A549 treated with RU486 at 1 μM for 4 hours (cell line): ENCODE results near the gene NSUN3. TPM values are rescaled to one million over a fixed set of nuclear protein-coding genes. Genes with fewer than 3 reads are reported as not detected.

Experiments used
- total RNA-seq: library from RNA; stranded (reverse); fragments of 200-300 nt; extraction: Qiagen RNA extraction; gene quantifications from 5 replicates; pipeline ENCODE4 v1.2.3, GENCODE V29; 2022; ENCODE audit warnings: low read depth

NSUN3 gene
- 4.9 to 7.9 TPM (median 6.4 TPM) in 5 replicates for total RNA-seq

DNA sequence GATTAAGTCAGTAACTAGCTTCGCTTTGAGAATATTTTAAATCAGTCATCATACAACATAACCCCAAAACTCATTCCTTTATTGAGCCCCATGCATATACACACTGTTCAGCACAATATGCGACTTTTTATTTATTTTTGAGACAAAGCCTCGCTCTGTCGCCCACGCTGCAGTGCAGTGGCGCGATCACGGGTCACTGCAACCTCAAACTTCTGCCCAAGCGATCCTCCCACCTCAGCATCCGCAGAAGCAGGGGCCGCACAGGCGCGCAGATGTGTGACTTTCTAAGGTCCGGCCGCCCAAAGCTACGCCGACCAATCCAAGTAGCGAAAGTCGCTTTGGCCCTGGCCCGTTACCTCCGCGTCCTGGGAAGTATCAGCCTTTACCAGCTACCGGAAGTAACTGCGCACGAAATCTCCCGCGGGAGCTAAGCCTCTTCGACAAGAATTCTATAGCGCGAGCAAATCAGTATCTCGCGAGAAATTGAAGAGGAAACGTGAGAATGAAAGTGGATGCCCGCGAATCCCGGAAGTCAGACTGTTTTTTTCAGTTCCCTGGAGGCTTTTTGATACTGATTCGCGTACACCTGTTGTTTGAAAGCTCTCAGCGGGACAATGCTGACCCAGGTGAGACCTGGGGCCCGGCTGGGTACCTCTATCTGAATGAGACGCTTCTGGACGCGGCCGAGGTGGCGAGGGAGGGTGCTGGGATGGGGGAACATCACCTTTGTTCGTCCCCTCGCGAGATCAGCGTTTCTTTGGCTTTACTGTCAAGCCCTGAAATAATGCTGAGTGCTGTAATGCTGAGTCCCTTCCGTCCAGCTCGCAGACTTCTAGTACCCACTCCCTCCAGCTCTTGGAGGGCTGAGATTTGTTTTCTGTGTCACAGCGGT is at the start of gene NSUN3, which contains the start of gene DHFR2:
Gene NSUN3 (plus strand): TSS at position 549 of the 892 bp plus-strand sequence. CDS start 66 bp downstream, at position 615.
Gene DHFR2 (minus strand): TSS at position 404 of the 892 bp plus-strand sequence. CDS start 1,405 bp downstream, outside the sequence.

DNA sequence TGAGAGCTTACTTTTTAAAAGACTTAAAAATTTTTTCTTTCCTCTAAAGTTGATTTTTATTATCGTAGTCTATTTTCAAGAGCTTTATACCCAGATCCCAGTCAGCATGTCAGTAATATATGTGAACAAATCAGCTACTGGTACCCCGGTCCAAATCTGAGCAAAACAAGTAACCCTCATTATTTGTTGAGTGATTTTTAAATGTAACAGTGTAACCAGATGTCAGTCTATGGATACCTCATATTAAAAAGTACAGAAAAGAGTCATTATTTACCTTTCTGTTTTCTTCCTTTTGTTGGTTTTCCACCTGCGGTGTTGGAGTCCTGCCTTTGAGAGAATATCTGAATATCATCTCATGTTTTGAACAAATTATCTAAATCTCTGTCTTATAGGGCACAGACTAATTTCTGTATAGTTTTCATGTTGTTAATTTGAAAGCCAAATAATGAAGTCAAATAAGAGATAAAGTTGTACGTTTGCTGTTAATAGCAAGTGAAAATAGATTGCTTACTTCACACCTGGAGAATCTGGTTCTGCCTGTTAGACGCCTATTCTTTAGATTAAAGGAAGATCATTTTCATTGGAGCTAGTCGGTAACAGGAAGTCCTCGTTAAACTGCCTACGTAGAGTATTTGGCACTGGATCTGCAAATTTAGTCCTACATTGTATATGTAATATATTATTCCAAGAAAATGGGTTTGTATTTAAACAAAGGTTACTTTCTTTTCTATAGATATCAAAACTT is 34.6 kb upstream of the NSUN3 start, which contains the start of gene STX19:
Gene STX19 (minus strand): TSS at position 505 of the 745 bp plus-strand sequence. CDS start 13,328 bp downstream, outside the sequence.

Other genes starting within 250 kb of the NSUN3 start
- 6.8 to 10.9 TPM (median 9.7 TPM) in 5 replicates for gene PROS1, start 89.2 kb upstream of the NSUN3 start, total RNA-seq
- gene ARL13B, start 82.9 kb upstream of the NSUN3 start, total RNA-seq: 7.4 to 13.0 TPM (median 12.3 TPM) in 5 replicates
- not detected in 5 replicates for gene STX19, start 34.5 kb upstream of the NSUN3 start, total RNA-seq
- 2.7 to 4.3 TPM (median 3.4 TPM) in 5 replicates for gene DHFR2, start 145 bp upstream of the NSUN3 start, total RNA-seq